Fibroblast of peridontal ligament (primary cell): ENCODE data around the gene MRAS.
"Not testable (repeated sequence)": the region's sequence is repeated elsewhere in the genome, so short reads cannot be mapped to it uniquely, and the experiment has no call there.

Source experiments
- DNase-seq: peaks from one replicate; pipeline ENCODE4 v3.0.0-alpha.2; 2010; ENCODE audit errors: extremely low read depth

The MRAS gene

GRCh38 chr3:138367326-138367850, 19.0 kb downstream of the MRAS start:
- DNase-seq = no peak

- peak; percentile 31 for DNase-seq
Observed at GRCh38 chr3:138367911-138368310, 19.5 kb downstream of the MRAS start.

GRCh38 chr3:138369151-138369900, 20.9 kb downstream of the MRAS start:
- DNase-seq = no peak

- DNase-seq = no peak
Observed at GRCh38 chr3:138370321-138370720, 21.9 kb downstream of the MRAS start.

DNA sequence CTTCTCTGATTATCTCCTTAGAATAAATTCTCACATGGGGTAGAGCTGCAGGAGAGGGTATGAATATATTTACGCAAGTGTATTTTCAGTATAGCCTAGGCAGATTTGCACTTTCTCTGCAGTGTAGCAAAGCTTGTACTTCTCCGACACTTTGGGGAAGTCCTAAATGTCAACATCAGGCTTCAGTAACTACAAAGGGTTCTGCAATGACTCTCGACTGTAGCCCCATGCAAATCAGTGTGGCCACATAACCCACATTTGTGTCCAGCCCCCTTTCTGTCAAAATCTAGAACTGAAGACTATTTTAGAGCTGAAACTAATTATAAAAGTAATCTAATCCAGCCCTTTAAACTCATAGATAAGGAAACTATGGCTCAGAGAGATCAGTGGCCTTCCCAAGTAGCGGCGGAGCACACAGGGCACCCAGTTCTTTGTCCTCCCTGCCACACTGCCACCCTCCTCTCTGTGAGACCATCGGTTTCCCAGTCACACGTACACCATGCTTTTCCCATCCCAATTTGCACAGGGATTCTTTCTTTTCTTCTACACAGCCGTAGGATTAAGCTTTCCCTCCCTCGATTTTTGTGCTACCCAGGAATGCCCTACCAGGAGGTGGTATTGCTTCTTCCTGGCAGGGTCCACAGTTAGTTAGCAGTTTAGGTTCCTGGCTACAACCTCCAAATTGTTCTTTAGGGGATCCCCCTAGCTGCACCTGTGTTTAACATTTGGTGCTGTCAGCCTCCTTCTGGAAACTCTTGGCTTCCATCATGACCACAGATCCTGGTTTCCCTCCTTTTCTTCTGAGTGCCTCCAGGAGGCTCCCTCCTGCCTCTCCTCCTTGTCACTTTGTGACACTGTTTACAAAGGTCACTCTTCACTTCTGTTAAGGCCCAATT, 22.9 kb downstream of the MRAS start:
- DNase-seq = no peak

GRCh38 chr3:138373087-138373735, 24.8 kb downstream of the MRAS start:
- no peak for DNase-seq

- DNase-seq = no peak
Observed at GRCh38 chr3:138373736-138374094, 25.3 kb downstream of the MRAS start.

DNA sequence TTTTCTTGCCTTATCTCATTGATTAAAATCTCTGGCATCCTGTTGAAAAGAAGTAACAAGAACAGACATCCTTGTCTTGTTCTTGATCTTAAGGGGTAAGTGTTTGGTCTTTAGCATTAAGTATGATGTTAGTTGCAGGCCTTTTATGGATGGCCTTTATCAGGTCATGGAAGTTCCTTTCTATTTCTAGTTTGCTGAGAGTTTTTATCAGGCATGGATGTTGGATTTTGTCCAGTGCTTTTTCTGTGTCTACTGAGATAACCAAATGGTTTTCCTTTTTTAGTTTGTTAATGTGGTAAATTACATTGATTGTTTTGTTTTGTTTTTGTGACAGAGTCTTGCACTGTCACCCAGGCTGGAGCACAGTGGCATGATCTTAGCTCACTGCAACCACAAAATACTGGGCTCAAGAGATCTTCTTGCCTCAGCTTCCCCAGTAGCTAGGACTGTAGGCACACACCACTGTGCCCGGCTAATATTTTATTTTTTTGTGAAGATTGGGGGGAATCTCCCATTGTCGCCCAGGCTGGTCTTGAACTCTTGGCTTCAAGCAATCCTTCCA, 26.3 kb downstream of the MRAS start:
- no peak for DNase-seq

DNA sequence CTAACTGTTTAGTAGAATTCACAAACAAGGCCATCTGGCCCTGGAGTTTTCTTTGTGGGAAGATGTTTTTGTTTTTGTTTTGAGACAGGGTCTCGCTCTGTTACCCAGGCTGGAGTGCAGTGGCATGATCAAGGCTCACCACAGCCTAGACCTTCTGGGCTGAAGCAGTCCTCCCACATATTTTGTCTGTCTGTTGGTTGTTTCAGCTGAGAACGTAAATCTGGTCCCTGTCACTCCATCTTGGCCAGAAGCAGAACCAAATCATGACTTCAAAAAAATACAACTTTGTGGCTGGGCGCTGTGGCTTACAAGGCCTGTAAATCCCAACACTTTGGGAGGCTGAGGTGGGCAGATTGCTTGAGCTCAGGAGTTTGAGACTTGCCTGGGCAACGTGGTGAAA, 27.1 kb downstream of the MRAS start:
- DNase-seq = no peak

- DNase-seq = no peak
Observed at GRCh38 chr3:138376663-138377062, 28.3 kb downstream of the MRAS start.

DNA sequence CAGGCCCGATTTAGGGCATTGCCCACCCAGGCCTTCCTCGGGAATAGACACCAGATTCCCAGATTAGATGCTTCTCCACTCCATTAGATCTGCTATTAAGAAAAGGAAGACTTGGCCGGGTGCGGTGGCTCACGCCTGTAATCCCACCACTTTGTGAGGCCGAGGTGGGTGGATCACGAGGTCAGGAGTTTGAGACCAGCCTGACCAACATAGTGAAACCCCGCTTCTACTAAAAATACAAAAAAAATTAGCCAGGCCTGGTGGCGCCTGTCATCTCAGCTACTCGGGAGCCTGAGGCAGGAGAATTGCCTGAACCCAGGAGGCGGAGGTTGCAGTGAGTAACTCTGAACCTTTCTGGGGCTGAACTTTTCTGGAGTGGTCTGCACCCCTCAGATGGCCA, 28.8 kb downstream of the MRAS start:
- not testable (repeated sequence) for DNase-seq

- DNase-seq = no peak
Observed at GRCh38 chr3:138377804-138378203, 29.4 kb downstream of the MRAS start.

DNA sequence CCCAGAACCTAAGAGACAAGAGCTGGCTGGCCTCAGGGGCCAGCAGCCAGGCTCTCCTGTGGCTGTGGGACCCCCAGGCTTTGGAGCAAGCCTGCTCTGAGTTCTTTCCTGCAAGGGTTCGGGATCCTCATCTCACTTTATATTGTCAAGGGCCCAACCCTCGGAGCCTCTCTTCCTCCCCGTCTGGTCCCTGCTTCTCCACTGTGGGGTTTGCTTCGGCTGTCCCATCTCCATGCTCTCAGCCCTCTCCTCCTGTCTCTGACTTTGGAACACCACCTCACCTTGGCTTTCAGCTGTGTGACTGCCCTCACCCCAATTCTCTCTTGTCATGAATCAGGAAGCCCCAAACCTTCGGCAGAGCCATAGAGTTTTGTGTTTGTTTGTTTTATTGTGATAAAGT, 30.0 kb downstream of the MRAS start:
- no peak for DNase-seq

DNA sequence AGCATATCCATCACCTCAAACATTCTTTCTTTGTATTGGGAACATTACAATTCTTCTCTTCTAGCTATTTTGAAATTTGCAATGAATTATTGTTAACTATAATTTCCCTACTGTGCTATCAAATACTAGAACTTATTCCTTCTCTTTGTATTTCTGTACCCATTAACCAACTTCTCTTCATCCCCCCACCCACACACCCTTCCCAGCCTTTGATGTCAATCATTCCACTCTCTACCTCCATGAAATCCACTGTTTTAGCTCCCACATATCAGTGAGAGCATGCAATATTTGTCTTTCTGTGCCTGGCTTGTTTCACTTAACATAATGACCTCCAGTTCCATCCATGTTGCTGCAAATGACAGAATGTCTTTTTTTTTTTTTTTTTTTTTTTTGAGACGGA, 30.6 kb downstream of the MRAS start:
- no peak for DNase-seq

DNA sequence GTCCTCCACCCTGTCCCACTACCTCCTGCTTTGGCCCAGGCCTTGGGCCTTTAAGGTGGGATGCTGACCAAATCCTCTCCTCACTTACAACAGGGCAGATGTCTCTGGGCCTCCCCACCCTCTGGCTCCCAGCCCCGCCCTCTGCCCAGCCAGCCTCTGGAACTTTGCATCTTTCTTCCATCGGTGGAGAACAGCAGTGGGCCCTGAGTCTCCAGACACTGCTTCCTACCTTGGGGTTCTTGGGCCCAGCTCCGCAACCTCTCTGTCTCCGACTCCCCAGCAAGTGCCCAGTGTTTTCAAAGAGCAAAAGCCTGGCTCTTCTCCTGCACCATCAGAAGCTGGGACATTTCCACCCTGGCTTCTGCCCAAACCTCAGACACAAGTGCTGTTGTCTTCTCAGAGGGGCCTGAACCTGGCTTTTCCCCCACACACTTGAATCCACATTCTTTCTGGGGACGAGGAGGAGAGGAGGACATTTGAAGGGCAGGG, 33.1 kb downstream of the MRAS start:
- peak; percentile 14 for DNase-seq

DNA sequence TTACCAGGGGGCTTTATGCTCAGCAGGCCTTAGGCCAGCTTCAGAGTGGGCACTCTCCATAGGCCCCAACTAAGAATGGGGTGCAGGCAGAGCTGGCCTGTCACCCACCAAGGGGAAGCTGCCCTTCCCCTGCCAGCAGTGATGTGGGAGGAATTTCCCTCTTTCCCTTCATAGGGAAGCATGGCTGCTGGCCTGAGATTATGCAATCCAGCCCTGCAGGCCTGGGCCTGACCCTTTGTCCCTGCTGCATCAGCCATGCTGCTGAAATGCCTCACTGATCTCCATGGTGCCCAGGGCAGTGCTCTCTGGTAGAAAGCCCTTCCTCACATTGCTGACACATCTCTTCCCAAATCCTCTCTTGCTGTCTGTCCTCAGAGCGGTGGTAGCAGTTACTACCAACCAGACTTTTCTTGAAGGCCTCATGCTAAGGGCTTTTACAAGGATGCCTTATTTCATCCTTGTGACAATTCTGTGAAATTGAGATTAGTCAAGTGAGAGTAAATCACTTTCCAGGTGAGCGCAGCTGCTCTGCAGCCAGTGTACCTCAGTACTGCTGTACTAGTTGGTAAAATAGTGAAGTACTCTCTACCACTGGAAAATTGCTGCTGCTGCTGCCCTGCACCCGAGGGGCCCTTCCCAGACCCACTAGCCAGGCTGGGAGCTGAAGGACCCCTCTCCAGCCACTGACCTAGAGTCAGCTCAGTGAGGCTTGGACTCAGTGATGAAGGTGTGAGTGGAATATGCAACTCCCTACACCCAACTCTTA, 33.8 kb downstream of the MRAS start:
- peak; percentile 40 for DNase-seq

DNA sequence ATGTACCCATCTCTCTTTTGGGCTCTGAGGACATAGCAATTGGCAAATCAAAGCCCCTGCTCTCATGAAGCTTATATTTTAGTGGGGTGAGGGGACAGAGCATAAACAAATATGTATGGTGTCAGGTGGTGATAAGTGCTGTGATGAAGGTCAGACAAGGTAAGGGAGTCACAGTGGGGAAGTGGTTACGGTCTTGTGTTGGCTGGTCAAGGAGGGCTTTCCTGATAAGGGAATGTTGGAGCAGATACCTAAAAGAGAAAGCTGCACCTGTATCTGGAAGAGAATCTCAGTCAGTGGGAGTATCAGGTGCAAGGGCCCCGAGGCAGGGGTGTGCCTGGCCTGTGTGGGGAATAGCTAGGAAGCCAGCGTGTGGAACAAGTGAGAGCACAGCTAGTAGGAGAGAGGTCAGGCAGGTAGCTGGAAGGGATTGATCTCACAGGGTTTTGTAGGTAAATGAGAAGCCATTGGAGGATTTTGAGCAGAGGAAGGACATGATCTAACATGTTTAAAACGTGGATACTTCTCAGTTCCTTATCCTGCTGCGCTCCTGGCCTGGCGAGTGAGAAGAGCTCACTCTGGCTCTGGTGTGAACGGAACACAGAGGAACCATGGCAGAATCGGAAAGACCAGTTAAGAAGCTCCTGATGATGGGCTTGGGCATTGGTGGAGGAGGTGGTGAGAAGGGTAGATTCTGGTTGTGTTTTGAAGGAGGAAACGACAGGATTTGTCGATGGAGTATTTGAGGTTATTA, 35.5 kb downstream of the MRAS start:
- no peak for DNase-seq

- no peak for DNase-seq
Observed at GRCh38 chr3:138384531-138384930, 36.2 kb downstream of the MRAS start.

DNA sequence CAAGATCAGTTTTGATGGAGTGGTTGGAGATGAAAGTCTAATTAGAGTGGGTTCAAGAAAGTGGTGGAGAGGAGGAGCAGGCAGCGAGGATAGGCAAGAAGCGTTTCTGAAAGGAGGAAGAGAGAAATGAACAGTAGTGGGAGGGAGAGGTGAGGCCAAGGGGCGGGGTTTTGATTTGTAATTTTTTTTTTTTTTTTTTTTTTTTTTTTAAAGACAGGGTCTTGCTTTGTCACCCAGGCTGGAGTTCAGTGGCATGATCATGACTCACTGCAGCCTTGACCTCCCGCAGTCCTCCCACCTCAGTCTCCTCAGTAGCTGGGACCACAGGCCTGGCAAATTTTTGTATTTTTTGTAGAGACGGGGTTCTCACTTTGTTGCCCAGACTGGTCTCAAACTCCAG, 36.6 kb downstream of the MRAS start:
- no peak for DNase-seq

GRCh38 chr3:138389144-138389601, 40.8 kb downstream of the MRAS start:
- DNase-seq = no peak
